PC-3 (cell line): ENCODE data around the gene APOD.

Experiments
- CTCF ChIP-seq: fragments of 300-600 bp; sonication (generic); conservative IDR thresholded peaks from 2 replicates; pipeline ENCODE4 v1.5.1; 2017; ENCODE audit warnings: antibody characterized with exemption, low read depth, mild to moderate bottlenecking, low read length
- EZH2 ChIP-seq: fragments of 300-600 bp; sonication (generic); IDR thresholded peaks from one replicate; pipeline ENCODE4 v1.6.1; 2017; ENCODE audit warnings: antibody characterized with exemption, mild to moderate bottlenecking, low read length; ENCODE audit not compliant: unreplicated experiment

GRCh38 chr3:195539479-195539878, 44.3 kb downstream of the APOD start:
- TF ChIP-seq EZH2 (no peak), CTCF (no peak)
